Smooth muscle cell (in vitro differentiated cells): ENCODE results near the gene LRP5. TPM values are rescaled to one million over a fixed set of nuclear protein-coding genes. Genes with fewer than 3 reads are reported as not detected.
A peak's percentile ranks its signal among the peaks of the same experiment; 100 is the strongest.

Source experiments
- DNase-seq: peaks from one replicate; lab custom pipeline; 2025; ENCODE audit not compliant: unreplicated experiment; lab: John Stamatoyannopoulos, UW
- H2AFZ ChIP-seq: fragments of 200-600 bp; sonication (generic); 2 replicates; pipeline ENCODE4 v1.6.0; 2016; ENCODE audit warnings: antibody characterized with exemption, low read depth, mild to moderate bottlenecking
- H3F3A ChIP-seq: fragments of 200-600 bp; sonication (generic); 2 replicates; pipeline ENCODE4 v1.6.0; 2017; ENCODE audit warnings: antibody characterized with exemption, low read depth
- H3K27ac ChIP-seq: fragments of 200-600 bp; sonication (generic); 2 replicates; pipeline ENCODE4 v1.5.1; 2016; ENCODE audit warnings: low read depth, mild to moderate bottlenecking
- H3K27me3 ChIP-seq: fragments of 200-600 bp; sonication (generic); 2 replicates; pipeline ENCODE4 v1.6.1; 2016; ENCODE audit warnings: low read depth, mild to moderate bottlenecking
- H3K36me3 ChIP-seq: fragments of 200-600 bp; sonication (generic); 2 replicates; pipeline ENCODE4 v1.5.1; 2016; ENCODE audit warnings: low read depth
- H3K4me1 ChIP-seq: fragments of 200-600 bp; sonication (generic); 2 replicates; pipeline ENCODE4 v1.5.1; 2016; ENCODE audit warnings: low read depth
- H3K4me2 ChIP-seq: fragments of 200-600 bp; sonication (generic); 2 replicates; pipeline ENCODE4 v1.6.0; 2016; ENCODE audit warnings: mild to moderate bottlenecking
- H3K4me3 ChIP-seq: fragments of 200-600 bp; sonication (generic); 2 replicates; pipeline ENCODE4 v1.5.1; 2016; ENCODE audit warnings: mild to moderate bottlenecking
- H3K79me2 ChIP-seq: fragments of 200-600 bp; sonication (generic); 2 replicates; pipeline ENCODE4 v1.6.0; 2016; ENCODE audit warnings: low read depth, mild to moderate bottlenecking
- H3K9ac ChIP-seq: fragments of 200-600 bp; sonication (generic); 2 replicates; pipeline ENCODE4 v1.6.0; 2016; ENCODE audit warnings: low read depth
- H3K9me3 ChIP-seq: fragments of 200-600 bp; sonication (generic); replicated peaks from 2 replicates; pipeline ENCODE4 v1.5.1; 2016; ENCODE audit warnings: low read depth
- H4K20me1 ChIP-seq: fragments of 200-600 bp; sonication (generic); 2 replicates; pipeline ENCODE4 v1.6.0; 2016; ENCODE audit warnings: low read depth
- CTCF ChIP-seq: fragments of 200-600 bp; sonication (generic); IDR thresholded peaks from 2 replicates; pipeline ENCODE4 v1.5.1; 2017; ENCODE audit warnings: borderline replicate concordance, mild to moderate bottlenecking, antibody characterized with exemption; ENCODE audit not compliant: insufficient read depth, poor library complexity, severe bottlenecking
- WGBS: methylation state at CpG from one replicate; pipeline ENCODE4 v1.1.7; 2016; ENCODE audit warnings: low lambda C conversion rate; 5-methylcytosine and 5-hydroxymethylcytosine counted together
- polyA plus RNA-seq: library from polyadenylated mRNA; unstranded; fragments of >200 nt; fragmentation: Nextera tagmentation; extraction: Ambion mirVana; gene quantifications from 2 replicates; pipeline ENCODE4 v1.2.1, GENCODE V29; 2016
- total RNA-seq: library from RNA; depleted of rRNA; stranded (reverse); fragments of >200 nt; gene quantifications from 2 replicates; pipeline ENCODE4 v1.2.3, GENCODE V29; 2014

The LRP5 gene
- total and polyA plus RNA-seq, 2 experiments from 2014 or later, result 16.1 to 26.6 TPM

GRCh38 chr11:68311160-68312116 is 953 bp upstream of the LRP5 start:
- H3K27me3 ChIP-seq, result no peaks in the 10 kb centered on the region
- peak overlapping the region; percentile 47 for H3K4me3 ChIP-seq
- peak overlapping the region; percentile 84 for H3K4me2 ChIP-seq
- H3K36me3 ChIP-seq, result no peaks in the 10 kb centered on the region
- TF ChIP-seq CTCF, result no peak
- peaks cover 14% of the 10 kb centered on the region for H4K20me1 ChIP-seq
- peaks cover 3% of the 10 kb centered on the region for H3F3A ChIP-seq
- H3K9me3 ChIP-seq, result no peaks in the 10 kb centered on the region
- no peak overlapping the region for H3K9ac ChIP-seq
- 80% methylated on average over 23 of the region's 25 CpGs for WGBS
- peaks cover 25% of the 10 kb centered on the region for H3K79me2 ChIP-seq
- peaks cover 6% of the 10 kb centered on the region for H3K4me1 ChIP-seq
- H2AFZ ChIP-seq, result no peak overlapping the region
- no peak for DNase-seq
- H3K27ac ChIP-seq, result no peak overlapping the region

GRCh38 chr11:68312780-68313573 is 586 bp downstream of the LRP5 start:
- 2% methylated on average over 62 of the region's 102 CpGs for WGBS
- TF ChIP-seq CTCF, result no peak

GRCh38 chr11:68313574-68314202 is 1.3 kb downstream of the LRP5 start:
- H3F3A ChIP-seq, result peaks cover 3% of the 10 kb centered on the region
- peak overlapping the region; percentile 60 for H3K4me3 ChIP-seq
- peak overlapping the region; percentile 48 for H2AFZ ChIP-seq
- no peak for TF ChIP-seq CTCF
- peak overlapping the region; percentile 92 for H3K4me2 ChIP-seq
- DNase-seq, result no peak
- H3K36me3 ChIP-seq, result no peaks in the 10 kb centered on the region
- H3K27me3 ChIP-seq, result no peaks in the 10 kb centered on the region
- peak overlapping the region; percentile 16 for H3K9ac ChIP-seq
- H4K20me1 ChIP-seq, result peaks cover 34% of the 10 kb centered on the region
- H3K4me1 ChIP-seq, result peaks cover 6% of the 10 kb centered on the region
- H3K27ac ChIP-seq, result no peak overlapping the region
- no peaks in the 10 kb centered on the region for H3K9me3 ChIP-seq
- peaks cover 47% of the 10 kb centered on the region for H3K79me2 ChIP-seq
- 12% methylated on average over 19 of the region's 19 CpGs for WGBS

More at GRCh38 chr11:68312780-68313573, 586 bp downstream of the LRP5 start:
- Histone ChIP-seq H3K4me1 (peaks cover 6% of the 10 kb centered on the region), H3K4me2 (peak overlapping the region; percentile 92), H3K9ac (peak overlapping the region; percentile 16), H3K27me3 (no peaks in the 10 kb centered on the region), H3K36me3 (no peaks in the 10 kb centered on the region), H3K4me3 (peak overlapping the region; percentile 60), H3F3A (peaks cover 3% of the 10 kb centered on the region), H3K79me2 (peaks cover 40% of the 10 kb centered on the region), H2AFZ (peak overlapping the region; percentile 48), H4K20me1 (peaks cover 27% of the 10 kb centered on the region), H3K9me3 (no peaks in the 10 kb centered on the region), H3K27ac (no peak overlapping the region)
- DNase-seq, result no peak
